Pancreas (tissue), 10 donors: ENCODE measurements around the gene BBX. TPM values are rescaled to one million over a fixed set of nuclear protein-coding genes. Genes with fewer than 3 reads are reported as not detected.

Source experiments
- ATAC-seq, 4 donors: fragments of 200-7000 bp; cut with Tn5 transposase; one replicate each; pipeline versions ENCODE4 v1.8.0 to v1.9.1; 2020; ENCODE audit warnings: mild to moderate bottlenecking in 4 of 4, moderate library complexity in 4 of 4
- DNase-seq, 6 donors: peaks; one replicate each; pipeline ENCODE4 v3.0.0-alpha.2; 2020
- FAIRE-seq: peaks from 2 replicates; lab custom pipeline; 2012; peaks lifted over from hg19 to GRCh38; lab: Jason Lieb, UNC
- H3K27ac ChIP-seq, 4 donors: fragments of 200-600 bp; sonication (generic); 1 replicate in 3 of 4; 2 replicates in 1 of 4; pipeline versions ENCODE4 v1.5.0 to v1.8.0; 2020
- H3K27me3 ChIP-seq, 4 donors: fragments of 200-600 bp; one replicate each; pipeline ENCODE4 v1.8.0; 2021
- H3K36me3 ChIP-seq, 3 donors: fragments of 200-600 bp; sonication (generic) in 1 of 3; one replicate each; pipeline versions ENCODE4 v1.5.0 to v1.8.0; 2020 to 2021
- H3K4me1 ChIP-seq, 3 donors: fragments of 200-600 bp; one replicate each; pipeline ENCODE4 v1.8.0; 2021
- H3K4me3 ChIP-seq, 4 donors: fragments of 200-600 bp; sonication (generic) in 2 of 4; one replicate each; pipeline versions ENCODE4 v1.5.0 to v1.8.0; 2020 to 2021
- H3K9me3 ChIP-seq, 4 donors: fragments of 200-600 bp; one replicate each; pipeline ENCODE4 v1.8.0; 2021
- CTCF ChIP-seq, 4 donors: fragments of 200-600 bp; sonication (generic) in 3 of 4; IDR thresholded peaks; one replicate each; pipeline versions ENCODE4 v1.5.0 to v1.8.0; 2021; ENCODE audit warnings: antibody characterized with exemption in 4 of 4
- WGBS, 2 donors: extraction: QIAGEN DNeasy Blood & Tissue Kit; methylation state at CpG; one replicate each; pipeline ENCODE4 v1.1.7; 2013; 5-methylcytosine and 5-hydroxymethylcytosine counted together
- intact Hi-C, 3 donors: fragments of 100-400 bp; cut with DNase I; formaldehyde crosslinking; loops; one replicate each; pipeline versions ENCODE4 v1.11.1 to v1.14.2; 2022
- polyA plus RNA-seq, 2 donors: library from polyadenylated mRNA; stranded (reverse); fragments of 200-250 nt; gene quantifications; one replicate each; pipeline ENCODE4 v1.2.3, GENCODE V29; 2013
- total RNA-seq, 6 donors: library from RNA; stranded (reverse); fragmentation: NEBNext Ultra II Directional in 4 of 6; extraction: Animal tissue kit (Norgen Biotek cat#: 25700) in 4 of 6; gene quantifications; one replicate each; pipeline versions ENCODE4 v1.2.1 to v1.2.4, GENCODE V29; 2021 to 2023
- donor health status: healthy with polysubstance abuse.
- donor health status: DM: no; HTN: no; CAD: no; lungs with moderate emphysema.
- donor health status: DM: no; HTN: no; CAD: no.
- donor health status: control.
- donor health status: control.
- donor health status: Bipolar disorder and iron deficiency.
- donor health status: DM: yes; HTN: yes; CAD: no.
- donor health status: DM: no; HTN: no; CAD: no.
- donor health status: DM: no; HTN: no; CAD: no.
- donor health status: DM: yes; HTN: yes; CAD: no.

Gene BBX
- total and polyA plus RNA-seq, 8 donors: 3.9 to 43.8 (median 19.8) TPM

GRCh38 chr3:107816107-107816506 is 293.3 kb downstream of the BBX start:
- Histone ChIP-seq H3K27me3 (no peaks in the 10 kb centered on the region), H3K9me3 (no peaks in the 10 kb centered on the region), H3K4me1 (peaks cover 0 to 2% (median 0%) of the 10 kb centered on the region in 3 donors), H3K27ac (no peak overlapping the region), H3K36me3 (no peaks in the 10 kb centered on the region), H3K4me3 (no peak overlapping the region)
- DNase-seq (no peak), ATAC-seq (no peak), FAIRE-seq (no peak)
- 69 to 76% methylated on average over 6 of the region's 6 CpGs for WGBS, 2 donors
- intact Hi-C loops: no loop called here
- no peak for TF ChIP-seq CTCF (IDR thresholded peaks at IDR 0.05)

GRCh38 chr3:107817076-107817475 is 294.3 kb downstream of the BBX start:
- intact Hi-C loops: no loop called here
- Histone ChIP-seq H3K9me3 (no peaks in the 10 kb centered on the region), H3K36me3 (no peaks in the 10 kb centered on the region), H3K4me3 (no peak overlapping the region), H3K27ac (no peak overlapping the region), H3K4me1 (no peaks in the 10 kb centered on the region), H3K27me3 (no peaks in the 10 kb centered on the region)
- TF ChIP-seq CTCF (IDR thresholded peaks at IDR 0.05): no peak
- ATAC-seq: no peak
- FAIRE-seq: no peak
- no peak for DNase-seq

- H3K27ac ChIP-seq: no peak overlapping the region
- ATAC-seq (no peak), DNase-seq (no peak), FAIRE-seq (no peak)
- no peak overlapping the region for H3K4me3 ChIP-seq
- H3K4me1 ChIP-seq: no peaks in the 10 kb centered on the region
- H3K9me3 ChIP-seq: no peaks in the 10 kb centered on the region
- no peaks in the 10 kb centered on the region for H3K36me3 ChIP-seq
- intact Hi-C loops: no loop called here
- TF ChIP-seq CTCF (IDR thresholded peaks at IDR 0.05): no peak
- 94% methylated on average over 1 of the region's 1 CpG for WGBS, 2 donors
- no peaks in the 10 kb centered on the region for H3K27me3 ChIP-seq
Measured at GRCh38 chr3:107818025-107818424, 295.3 kb downstream of the BBX start.

- no peak for DNase-seq
- H3K36me3 ChIP-seq: no peaks in the 10 kb centered on the region
- TF ChIP-seq CTCF (IDR thresholded peaks at IDR 0.05): no peak
- 84 to 94% methylated on average over 4 of the region's 4 CpGs for WGBS, 2 donors
- H3K9me3 ChIP-seq: no peaks in the 10 kb centered on the region
- no peak for ATAC-seq
- H3K4me1 ChIP-seq: no peaks in the 10 kb centered on the region
- H3K4me3 ChIP-seq: no peak overlapping the region
- FAIRE-seq: no peak
- intact Hi-C loops: no loop called here
- H3K27ac ChIP-seq: no peak overlapping the region
- H3K27me3 ChIP-seq: no peaks in the 10 kb centered on the region
Measured at GRCh38 chr3:107819656-107820055, 296.9 kb downstream of the BBX start.

GRCh38 chr3:107822308-107822707 is 299.5 kb downstream of the BBX start:
- H3K4me1 ChIP-seq: no peaks in the 10 kb centered on the region
- FAIRE-seq (no peak), ATAC-seq (no peak), DNase-seq (no peak)
- H3K4me3 ChIP-seq: no peak overlapping the region
- intact Hi-C loops: no loop called here
- H3K27me3 ChIP-seq: no peaks in the 10 kb centered on the region
- H3K27ac ChIP-seq: no peak overlapping the region
- 44 to 47% methylated on average over 4 of the region's 4 CpGs for WGBS, 2 donors
- no peak for TF ChIP-seq CTCF (IDR thresholded peaks at IDR 0.05)
- H3K36me3 ChIP-seq: no peaks in the 10 kb centered on the region
- no peaks in the 10 kb centered on the region for H3K9me3 ChIP-seq
